Measurements from ENCODE around the gene HBA2.
"Not testable (repeated sequence)": the region's sequence is repeated elsewhere in the genome, so short reads cannot be mapped to it uniquely, and the experiment has no call there.

The HBA2 gene

GRCh38 chr16:155031-155398 is 17.7 kb upstream of the HBA2 start:
- DNase-seq (ENCODE audit: low read depth, low spot score) = no peak

GRCh38 chr16:159136-159849 is 13.4 kb upstream of the HBA2 start:
- no peak for DNase-seq (ENCODE audit: low read depth, low spot score)

- DNase-seq (ENCODE audit: low read depth, low spot score) = not testable (repeated sequence)
Measured at GRCh38 chr16:160242-160641, 12.4 kb upstream of the HBA2 start.

GRCh38 chr16:160691-161190 is 11.9 kb upstream of the HBA2 start:
- DNase-seq (ENCODE audit: low read depth, low spot score) = no peak

- no peak for DNase-seq (ENCODE audit: low read depth, low spot score)
Measured at GRCh38 chr16:162271-162991, 10.2 kb upstream of the HBA2 start.

- not testable (repeated sequence) for DNase-seq (ENCODE audit: low read depth, low spot score)
Measured at GRCh38 chr16:163139-163538, 9.5 kb upstream of the HBA2 start.

GRCh38 chr16:163696-164095 is 9.0 kb upstream of the HBA2 start:
- not testable (repeated sequence) for DNase-seq (ENCODE audit: low read depth, low spot score)

- not testable (repeated sequence) for DNase-seq (ENCODE audit: low read depth, low spot score)
Measured at GRCh38 chr16:164134-164823, 8.4 kb upstream of the HBA2 start.

GRCh38 chr16:164827-165538 is 7.7 kb upstream of the HBA2 start:
- no peak for DNase-seq (ENCODE audit: low read depth, low spot score)

GRCh38 chr16:165539-166374 is 6.9 kb upstream of the HBA2 start, which contains the start of gene HBM:
TSS of gene HBM (plus strand) at chr16:165978. CDS start at chr16:165998, 20 bp downstream.
- no peak for DNase-seq (ENCODE audit: low read depth, low spot score)

GRCh38 chr16:166375-167121 is 6.1 kb upstream of the HBA2 start:
- no peak for DNase-seq (ENCODE audit: low read depth, low spot score)

GRCh38 chr16:167122-167690 is 5.5 kb upstream of the HBA2 start:
- no peak for DNase-seq (ENCODE audit: low read depth, low spot score)

- no peak for DNase-seq (ENCODE audit: low read depth, low spot score)
Measured at GRCh38 chr16:168424-168823, 4.3 kb upstream of the HBA2 start.

- no peak for DNase-seq (ENCODE audit: low read depth, low spot score)
Measured at GRCh38 chr16:169014-169413, 3.7 kb upstream of the HBA2 start.

- DNase-seq (ENCODE audit: low read depth, low spot score) = not testable (repeated sequence)
Measured at GRCh38 chr16:170088-170507, 2.6 kb upstream of the HBA2 start.

GRCh38 chr16:170788-171187 is 1.9 kb upstream of the HBA2 start:
- DNase-seq (ENCODE audit: low read depth, low spot score) = no peak

- not testable (repeated sequence) for DNase-seq (ENCODE audit: low read depth, low spot score)
Measured at GRCh38 chr16:173211-173854, 657 bp downstream of the HBA2 start.

- not testable (repeated sequence) for DNase-seq (ENCODE audit: low read depth, low spot score)
Measured at GRCh38 chr16:173928-174769, 1.5 kb downstream of the HBA2 start.
